Measurements from ENCODE around the gene PRKCH. TPM values are rescaled to one million over a fixed set of nuclear protein-coding genes. Genes with fewer than 3 reads are reported as not detected.

PRKCH gene
- total and polyA plus RNA-seq, 2 donors (not counting 3 experiments of a cell fraction or from before 2014, with no cell fraction given): 97.7 to 103 TPM

DNA sequence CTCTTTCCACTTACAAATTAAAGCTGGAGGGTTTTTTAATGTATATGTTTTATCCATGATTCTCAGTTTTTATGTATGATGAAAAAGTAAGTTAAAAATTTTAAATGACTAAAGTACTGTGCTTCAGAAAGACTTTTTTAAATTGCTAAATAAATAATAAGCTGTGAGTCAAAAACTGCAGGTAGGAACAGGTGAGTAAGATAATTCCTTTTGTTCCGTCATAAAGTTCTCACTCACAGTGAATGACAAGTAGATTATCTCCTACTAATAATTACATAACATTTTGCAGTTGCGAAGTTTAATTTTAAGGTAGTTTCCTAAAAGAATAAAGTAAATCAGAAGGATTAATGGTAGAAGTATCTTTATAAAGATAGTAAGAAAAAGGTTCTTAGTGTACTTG is 78.0 kb downstream of the PRKCH start:
- Histone ChIP-seq H3K4me2 (ENCODE audit: insufficient read depth, low read length) (no peak overlapping the region), H3K9me3 (replicated peaks; ENCODE audit: control insufficient read depth, insufficient read depth, low read length) (no peaks in the 10 kb centered on the region), H3K4me3 (replicated peaks in 1 of 3; ENCODE audit: insufficient read depth in 1 of 3, low read depth in 1 of 3, low read length in 3 of 3) (no peak overlapping the region), H3K4me1 (ENCODE audit: control insufficient read depth, extremely low read depth, insufficient read depth, low read length) (peaks cover 7% of the 10 kb centered on the region), H2AFZ (ENCODE audit: low read depth, low read length) (no peak overlapping the region), H4K20me1 (replicated peaks; ENCODE audit: control insufficient read depth, extremely low read depth, insufficient read depth, low read length) (peaks cover under 1% of the 10 kb centered on the region), H3K79me2 (ENCODE audit: control insufficient read depth, insufficient read depth, low read length) (peaks cover 50% of the 10 kb centered on the region), H3K27me3 (ENCODE audit: control insufficient read depth in 2 of 2, insufficient read depth in 2 of 2, low read length in 2 of 2) (no peaks in the 10 kb centered on the region), H3K36me3 (ENCODE audit: control insufficient read depth in 2 of 2, extremely low read depth in 1 of 2, insufficient read depth in 2 of 2, low read length in 2 of 2) (peaks cover 0 to 4% of the 10 kb centered on the region in 2 experiments), H3K9me1 (replicated peaks; ENCODE audit: control insufficient read depth, extremely low read depth, insufficient read depth, low read length) (no peaks in the 10 kb centered on the region), H3K9ac (replicated peaks; ENCODE audit: extremely low read depth, insufficient read depth, low read length) (no peak overlapping the region), H3K27ac (ENCODE audit: insufficient read depth, low read depth, low read length) (no peak overlapping the region)
- intact Hi-C loops (cut with micrococcal nuclease) (no loop called here), dilution Hi-C loops (cut with MboI; ENCODE audit: extremely low pct_ligation_motif_present, low sequenced_read_pairs) (no loop called here)
- no TSS peak for BruUV-seq (replicated peaks)
- DNase-seq (ENCODE audit: low read depth, low spot score) (no peak), FAIRE-seq (no peak)
- ChIA-PET POLR2A (no interaction called here), CTCF (interaction anchor here (1.3 to 1.5 kb wide), 3 partner anchors 25 to 130 kb away, joined by 3 to 4 read pairs (median 4); no protein-coding TSS in a partner anchor)
- no peak for TF ChIP-seq POLR2A (IDR thresholded peaks at IDR 0.05; ENCODE audit: low read depth, low read length)
- no peak for TF ChIP-seq MYC (IDR thresholded peaks at IDR 0.05; ENCODE audit: low read depth, low read length)
- no peak for TF ChIP-seq EZH2 (IDR thresholded peaks at IDR 0.05; ENCODE audit: borderline replicate concordance, low read depth, low read length, severe bottlenecking)

DNA sequence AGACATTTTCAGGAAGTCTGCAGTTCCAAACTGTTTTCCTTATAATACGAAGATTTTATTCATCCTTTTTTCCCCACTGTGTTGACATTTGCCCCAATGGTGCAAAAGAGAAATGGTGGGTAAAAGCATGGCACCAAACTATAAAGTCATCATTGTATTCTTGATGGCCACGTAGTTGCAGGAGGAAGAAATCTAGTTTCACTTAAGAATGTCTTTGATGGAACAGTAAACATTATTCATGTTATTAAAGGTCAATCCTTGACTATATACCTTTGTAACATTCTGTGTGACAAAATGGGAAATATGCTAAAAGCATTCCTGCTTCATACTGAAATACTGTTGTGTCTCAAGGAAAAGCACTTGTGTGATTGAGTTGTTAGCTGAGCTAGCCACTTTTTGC is 80.1 kb downstream of the PRKCH start:
- Histone ChIP-seq H3K9me3 (replicated peaks; ENCODE audit: control insufficient read depth, insufficient read depth, low read length) (no peaks in the 10 kb centered on the region), H2AFZ (ENCODE audit: low read depth, low read length) (no peak overlapping the region), H3K36me3 (ENCODE audit: control insufficient read depth in 2 of 2, extremely low read depth in 1 of 2, insufficient read depth in 2 of 2, low read length in 2 of 2) (peaks cover 0 to 4% of the 10 kb centered on the region in 2 experiments), H3K4me3 (replicated peaks in 1 of 3; ENCODE audit: insufficient read depth in 1 of 3, low read depth in 1 of 3, low read length in 3 of 3) (no peak overlapping the region), H3K4me1 (ENCODE audit: control insufficient read depth, extremely low read depth, insufficient read depth, low read length) (peaks cover 15% of the 10 kb centered on the region), H4K20me1 (replicated peaks; ENCODE audit: control insufficient read depth, extremely low read depth, insufficient read depth, low read length) (no peaks in the 10 kb centered on the region), H3K9me1 (replicated peaks; ENCODE audit: control insufficient read depth, extremely low read depth, insufficient read depth, low read length) (no peaks in the 10 kb centered on the region), H3K27ac (ENCODE audit: insufficient read depth, low read depth, low read length) (no peak overlapping the region), H3K9ac (replicated peaks; ENCODE audit: extremely low read depth, insufficient read depth, low read length) (no peak overlapping the region), H3K4me2 (ENCODE audit: insufficient read depth, low read length) (no peak overlapping the region), H3K27me3 (ENCODE audit: control insufficient read depth in 2 of 2, insufficient read depth in 2 of 2, low read length in 2 of 2) (no peaks in the 10 kb centered on the region), H3K79me2 (ENCODE audit: control insufficient read depth, insufficient read depth, low read length) (peaks cover 50% of the 10 kb centered on the region)
- intact Hi-C loops (cut with micrococcal nuclease): no loop called here
- DNase-seq (ENCODE audit: low read depth, low spot score): no peak
- POLR2A ChIA-PET: no interaction called here
- CTCF ChIA-PET: interaction anchor here (0.9 kb wide), 1 partner anchor 105 kb away, joined by 3 read pairs; no protein-coding TSS in a partner anchor
- no peak for TF ChIP-seq POLR2A (IDR thresholded peaks at IDR 0.05; ENCODE audit: low read depth, low read length)
- no peak for TF ChIP-seq FOS (IDR thresholded peaks at IDR 0.05; ENCODE audit: borderline replicate concordance, insufficient read depth, low read length)
- no peak for TF ChIP-seq JUN (IDR thresholded peaks at IDR 0.05; ENCODE audit: borderline replicate concordance, insufficient read depth, insufficient read length, low read depth)
- TF ChIP-seq GATA2 (IDR thresholded peaks at IDR 0.05; ENCODE audit: insufficient read depth, insufficient read length, low read depth, low read length): no peak
- no peak for TF ChIP-seq POLR2AphosphoS5 (IDR thresholded peaks at IDR 0.05; ENCODE audit: insufficient read depth, low read depth, low read length)
- TF ChIP-seq, protein P1, sequence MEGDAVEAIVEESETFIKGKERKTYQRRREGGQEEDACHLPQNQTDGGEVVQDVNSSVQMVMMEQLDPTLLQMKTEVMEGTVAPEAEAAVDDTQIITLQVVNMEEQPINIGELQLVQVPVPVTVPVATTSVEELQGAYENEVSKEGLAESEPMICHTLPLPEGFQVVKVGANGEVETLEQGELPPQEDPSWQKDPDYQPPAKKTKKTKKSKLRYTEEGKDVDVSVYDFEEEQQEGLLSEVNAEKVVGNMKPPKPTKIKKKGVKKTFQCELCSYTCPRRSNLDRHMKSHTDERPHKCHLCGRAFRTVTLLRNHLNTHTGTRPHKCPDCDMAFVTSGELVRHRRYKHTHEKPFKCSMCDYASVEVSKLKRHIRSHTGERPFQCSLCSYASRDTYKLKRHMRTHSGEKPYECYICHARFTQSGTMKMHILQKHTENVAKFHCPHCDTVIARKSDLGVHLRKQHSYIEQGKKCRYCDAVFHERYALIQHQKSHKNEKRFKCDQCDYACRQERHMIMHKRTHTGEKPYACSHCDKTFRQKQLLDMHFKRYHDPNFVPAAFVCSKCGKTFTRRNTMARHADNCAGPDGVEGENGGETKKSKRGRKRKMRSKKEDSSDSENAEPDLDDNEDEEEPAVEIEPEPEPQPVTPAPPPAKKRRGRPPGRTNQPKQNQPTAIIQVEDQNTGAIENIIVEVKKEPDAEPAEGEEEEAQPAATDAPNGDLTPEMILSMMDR (IDR thresholded peaks at IDR 0.05; ENCODE audit: extremely low read depth in 1 of 2, insufficient read depth in 1 of 2, low read depth in 1 of 2, low read length in 2 of 2): no peak
- no peak for TF ChIP-seq MYC (IDR thresholded peaks at IDR 0.05; ENCODE audit: low read depth, low read length)
- no peak for TF ChIP-seq EZH2 (IDR thresholded peaks at IDR 0.05; ENCODE audit: borderline replicate concordance, low read depth, low read length, severe bottlenecking)
- TF ChIP-seq, protein P2, sequence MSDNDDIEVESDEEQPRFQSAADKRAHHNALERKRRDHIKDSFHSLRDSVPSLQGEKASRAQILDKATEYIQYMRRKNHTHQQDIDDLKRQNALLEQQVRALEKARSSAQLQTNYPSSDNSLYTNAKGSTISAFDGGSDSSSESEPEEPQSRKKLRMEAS (IDR thresholded peaks at IDR 0.05; ENCODE audit: insufficient read depth, insufficient read length): no peak
- FAIRE-seq: no peak
- dilution Hi-C loops (cut with MboI; ENCODE audit: extremely low pct_ligation_motif_present, low sequenced_read_pairs): no loop called here
- BruUV-seq (replicated peaks): no TSS peak
